HEK293 (cell line): Measurements from ENCODE around the gene EIF1AD.

Experiments used
- CTCF ChIA-PET: fragments of 350-600 bp; formaldehyde crosslinking; extraction: SDS; loops from one replicate; lab custom pipeline; 2021; ENCODE audit warnings: antibody characterized with exemption; lab: Yijun Ruan, JAX
- POLR2A ChIA-PET: fragments of 300-600 bp; formaldehyde crosslinking; extraction: SDS; loops from one replicate; lab custom pipeline; 2020; ENCODE audit warnings: antibody characterized with exemption, inconsistent platforms; lab: Yijun Ruan, JAX
- H3K27ac ChIP-seq: fragments of 200-500 bp; sonication (Bioruptor generic); 2 replicates; pipeline ENCODE4 v1.5.1; 2014; ENCODE audit warnings: low read depth, low read length, control low read depth, inconsistent platforms; ENCODE audit errors: extremely low read depth
- H3K36me3 ChIP-seq, 2 experiments: fragments of 200-500 bp in 1 of 2; sonication (Bioruptor generic) in 1 of 2; 1 replicate in 1 of 2; 2 replicates in 1 of 2; pipeline ENCODE4 v1.5.1; 2014 to 2017; ENCODE audit warnings: inconsistent platforms in 2 of 2, low read length in 2 of 2; ENCODE audit not compliant: control insufficient read depth in 2 of 2, insufficient read depth in 1 of 2
- H3K4me1 ChIP-seq: fragments of 200-500 bp; sonication (Bioruptor generic); 2 replicates; pipeline ENCODE4 v1.5.1; 2014; ENCODE audit warnings: mild to moderate bottlenecking, low read length, inconsistent platforms; ENCODE audit not compliant: control insufficient read depth, insufficient read depth
- H3K4me3 ChIP-seq: 2 replicates; pipeline ENCODE4 v1.5.1; 2011; ENCODE audit warnings: low read depth, mild to moderate bottlenecking, control low read depth, low read length, moderate library complexity
- H3K9me3 ChIP-seq: fragments of 200-500 bp; sonication (Bioruptor generic); 2 replicates; pipeline ENCODE4 v1.5.1; 2014; ENCODE audit warnings: low read depth, low read length, inconsistent platforms; ENCODE audit not compliant: control insufficient read depth, insufficient read depth
- EGR2 ChIP-seq: fragments of 450-650 bp; formaldehyde crosslinking; IDR thresholded peaks from 2 replicates; pipeline ENCODE4 v1.5.1; 2016; ENCODE audit warnings: low read depth, missing biosample characterization, missing genetic modification characterization
- KLF10 ChIP-seq: fragments of 450-650 bp; IDR thresholded peaks from 2 replicates; pipeline ENCODE4 v1.5.1; 2018; ENCODE audit warnings: missing biosample characterization, mild to moderate bottlenecking, missing genetic modification characterization
- OVOL3 ChIP-seq: fragments of 450-650 bp; formaldehyde crosslinking; IDR thresholded peaks from 2 replicates; pipeline ENCODE4 v1.5.1; 2016; ENCODE audit warnings: missing biosample characterization, missing genetic modification characterization
- RBAK ChIP-seq: fragments of 450-650 bp; formaldehyde crosslinking; IDR thresholded peaks from 2 replicates; pipeline ENCODE4 v1.5.1; 2016; ENCODE audit warnings: missing biosample characterization, missing genetic modification characterization
- ZBTB1 ChIP-seq: fragments of 450-650 bp; formaldehyde crosslinking; IDR thresholded peaks from 2 replicates; pipeline ENCODE4 v1.5.1; 2016; ENCODE audit warnings: missing biosample characterization, missing genetic modification characterization
- ZFHX2 ChIP-seq: fragments of 450-650 bp; formaldehyde crosslinking; conservative IDR thresholded peaks from 2 replicates; pipeline ENCODE4 v1.5.1; 2016; ENCODE audit warnings: missing biosample characterization, missing genetic modification characterization
- ZNF18 ChIP-seq: fragments of 450-650 bp; formaldehyde crosslinking; IDR thresholded peaks from 2 replicates; pipeline ENCODE4 v1.5.1; 2016; ENCODE audit warnings: missing biosample characterization, missing genetic modification characterization
- ZNF184 ChIP-seq: fragments of 450-650 bp; IDR thresholded peaks from 2 replicates; pipeline ENCODE4 v1.5.1; 2018; ENCODE audit warnings: missing biosample characterization, mild to moderate bottlenecking, missing genetic modification characterization
- ZNF266 ChIP-seq: fragments of 450-650 bp; formaldehyde crosslinking; IDR thresholded peaks from 2 replicates; pipeline ENCODE4 v1.5.1; 2016; ENCODE audit warnings: missing biosample characterization, missing genetic modification characterization, low read depth
- ZNF48 ChIP-seq: fragments of 450-650 bp; formaldehyde crosslinking; IDR thresholded peaks from 2 replicates; pipeline ENCODE4 v1.5.1; 2016; ENCODE audit warnings: missing biosample characterization, missing genetic modification characterization
- ZNF521 ChIP-seq: fragments of 450-650 bp; formaldehyde crosslinking; IDR thresholded peaks from 2 replicates; pipeline ENCODE4 v1.5.1; 2017; ENCODE audit warnings: missing biosample characterization, mild to moderate bottlenecking, missing genetic modification characterization
- ZNF530 ChIP-seq: fragments of 450-650 bp; formaldehyde crosslinking; IDR thresholded peaks from 2 replicates; pipeline ENCODE4 v1.5.1; 2016; ENCODE audit warnings: low read depth, missing biosample characterization, missing genetic modification characterization
- ZNF544 ChIP-seq: fragments of 450-650 bp; formaldehyde crosslinking; IDR thresholded peaks from 2 replicates; pipeline ENCODE4 v1.5.0; 2017; ENCODE audit warnings: missing biosample characterization, missing genetic modification characterization
- ZNF560 ChIP-seq: fragments of 450-650 bp; formaldehyde crosslinking; IDR thresholded peaks from 2 replicates; pipeline ENCODE4 v1.5.1; 2017; ENCODE audit warnings: missing biosample characterization, missing genetic modification characterization, borderline replicate concordance
- ZNF561 ChIP-seq: fragments of 450-650 bp; IDR thresholded peaks from 2 replicates; pipeline ENCODE4 v1.5.1; 2018; ENCODE audit warnings: missing biosample characterization, missing genetic modification characterization, borderline replicate concordance
- ZNF600 ChIP-seq: fragments of 450-650 bp; formaldehyde crosslinking; IDR thresholded peaks from 2 replicates; pipeline ENCODE4 v1.5.1; 2016; ENCODE audit warnings: missing biosample characterization, missing genetic modification characterization
- ZNF624 ChIP-seq: fragments of 450-650 bp; formaldehyde crosslinking; IDR thresholded peaks from 2 replicates; pipeline ENCODE4 v1.5.1; 2017; ENCODE audit warnings: missing biosample characterization, missing genetic modification characterization
- ZNF843 ChIP-seq: fragments of 450-650 bp; formaldehyde crosslinking; IDR thresholded peaks from 2 replicates; pipeline ENCODE4 v1.5.1; 2016; ENCODE audit warnings: missing biosample characterization, missing genetic modification characterization
- ZSCAN5A ChIP-seq: fragments of 450-650 bp; formaldehyde crosslinking; IDR thresholded peaks from 2 replicates; pipeline ENCODE4 v1.5.1; 2016; ENCODE audit warnings: missing biosample characterization, missing genetic modification characterization

Gene EIF1AD

GRCh38 chr11:66006891-66007176, 4.9 kb upstream of the EIF1AD start:
- Histone ChIP-seq H3K36me3 (peaks cover 0 to 31% of the 10 kb centered on the region in 2 experiments; a peak in 1 of 3 replicates), H3K27ac (no peak overlapping the region), H3K4me3 (no peak overlapping the region), H3K4me1 (no peaks in the 10 kb centered on the region), H3K9me3 (no peaks in the 10 kb centered on the region)
- POLR2A ChIA-PET = no interaction called here
- CTCF ChIA-PET = interaction anchor here (0.6 to 2.2 kb wide), 3 partner anchors 16 to 174 kb away, joined by 3 to 11 read pairs (median 3); no protein-coding TSS in a partner anchor
- TF ChIP-seq ZNF530 (tag by site-specific recombination) (no peak), ZSCAN5A (tag by site-specific recombination) (no peak), RBAK (tag by site-specific recombination) (no peak), ZNF544 (no peak)

- H3K9me3 ChIP-seq = no peaks in the 10 kb centered on the region
- no peak overlapping the region for H3K27ac ChIP-seq
- CTCF ChIA-PET = interaction anchor here (2.2 kb wide), 1 partner anchor 16 kb away, joined by 11 read pairs; no protein-coding TSS in a partner anchor
- POLR2A ChIA-PET = no interaction called here
- no peak overlapping the region for H3K4me3 ChIP-seq
- no peaks in the 10 kb centered on the region for H3K4me1 ChIP-seq
- H3K36me3 ChIP-seq = peaks cover 0 to 31% of the 10 kb centered on the region in 2 experiments; a peak in 1 of 3 replicates
- TF ChIP-seq ZNF266 (tag by site-specific recombination) (no peak), ZNF624 (tag by site-specific recombination) (no peak), ZNF48 (tag by site-specific recombination) (no peak), ZNF843 (no peak), EGR2 (tag by site-specific recombination) (no peak), ZNF561 (tag by site-specific recombination) (no peak), ZNF521 (tag by site-specific recombination) (no peak), ZBTB1 (tag by site-specific recombination) (no peak), ZNF560 (tag by site-specific recombination) (no peak), ZNF18 (tag by site-specific recombination) (no peak), OVOL3 (no peak), ZNF184 (tag by site-specific recombination) (no peak)
- TF ChIP-seq, all 188 proteins: peak for 0
Observed at GRCh38 chr11:66006134-66006890, 4.4 kb upstream of the EIF1AD start.

GRCh38 chr11:66004186-66004585, 2.2 kb upstream of the EIF1AD start:
- Histone ChIP-seq H3K36me3 (peaks cover 0 to 44% of the 10 kb centered on the region in 2 experiments; a peak in 1 of 3 replicates), H3K4me1 (no peaks in the 10 kb centered on the region), H3K9me3 (no peaks in the 10 kb centered on the region), H3K4me3 (no peak overlapping the region), H3K27ac (no peak overlapping the region)
- POLR2A ChIA-PET = no interaction called here
- TF ChIP-seq ZNF600 (tag by site-specific recombination) (no peak), KLF10 (tag by site-specific recombination) (no peak), ZFHX2 (tag by site-specific recombination) (peak; percentile 62), EGR2 (tag by site-specific recombination) (peak; percentile 89)
- CTCF ChIA-PET = interaction anchor here (0.7 to 0.9 kb wide), 3 partner anchors 19 to 44 kb away, joined by 3 read pairs; no protein-coding TSS in a partner anchor
